A204.1 (cell line): ENCODE data around the gene UQCC2.

Experiments used
- FAIRE-seq: peaks from 2 replicates; lab custom pipeline; 2012; peaks lifted over from hg19 to GRCh38; lab: Jason Lieb, UNC

UQCC2 gene

GRCh38 chr6:33705268-33705885 lies 6.1 kb downstream of the UQCC2 start:
- no peak for FAIRE-seq

GRCh38 chr6:33704215-33705066 lies 7.1 kb downstream of the UQCC2 start:
- FAIRE-seq: no peak

- FAIRE-seq: no peak
These were observed 9.0 kb downstream of the UQCC2 start for GRCh38 chr6:33702345-33702977.

- no peak for FAIRE-seq
These were observed 11.0 kb downstream of the UQCC2 start for GRCh38 chr6:33700391-33701050.

- FAIRE-seq: no peak
These were observed 11.8 kb downstream of the UQCC2 start for GRCh38 chr6:33699739-33700138.

- no peak for FAIRE-seq
These were observed 12.4 kb downstream of the UQCC2 start for GRCh38 chr6:33699131-33699530.

GRCh38 chr6:33698494-33698893 lies 13.0 kb downstream of the UQCC2 start:
- no peak for FAIRE-seq

GRCh38 chr6:33697845-33698244 lies 13.7 kb downstream of the UQCC2 start:
- no peak for FAIRE-seq

- FAIRE-seq: no peak
These were observed 14.7 kb downstream of the UQCC2 start for GRCh38 chr6:33696548-33697518.

GRCh38 chr6:33696076-33696475 lies 15.4 kb downstream of the UQCC2 start:
- FAIRE-seq: no peak

GRCh38 chr6:33695451-33695887 lies 16.0 kb downstream of the UQCC2 start:
- FAIRE-seq: no peak

- no peak for FAIRE-seq
These were observed 16.5 kb downstream of the UQCC2 start for GRCh38 chr6:33694977-33695376.

GRCh38 chr6:33694401-33694931 lies 17.0 kb downstream of the UQCC2 start:
- FAIRE-seq: no peak

- no peak for FAIRE-seq
These were observed 18.1 kb downstream of the UQCC2 start for GRCh38 chr6:33693186-33694105.

GRCh38 chr6:33692760-33693158 lies 18.7 kb downstream of the UQCC2 start:
- no peak for FAIRE-seq

- FAIRE-seq: no peak
These were observed 19.3 kb downstream of the UQCC2 start for GRCh38 chr6:33692078-33692759.

GRCh38 chr6:33691456-33692077 lies 19.9 kb downstream of the UQCC2 start:
- no peak for FAIRE-seq

GRCh38 chr6:33690766-33691165 lies 20.7 kb downstream of the UQCC2 start:
- FAIRE-seq: no peak

GRCh38 chr6:33689879-33690278 lies 21.6 kb downstream of the UQCC2 start:
- FAIRE-seq: no peak
